IMR-90 (cell line): ENCODE measurements around the gene DOCK7. TPM values are rescaled to one million over a fixed set of nuclear protein-coding genes. Genes with fewer than 3 reads are reported as not detected.

ENCODE experiments used
- ATAC-seq: fragments of 200-7000 bp; cut with Tn5 transposase; 2 replicates; pipeline ENCODE4 v1.9.1; 2020; ENCODE audit warnings: low read depth, mild to moderate bottlenecking, moderate library complexity
- BruUV-seq: library from RNA; stranded (reverse); fragments of 400-500 nt; replicated peaks from 2 replicates; lab custom pipeline; 2021; lab: Mats Ljungman, UMichigan
- CTCF ChIA-PET: fragments of 300-600 bp; formaldehyde crosslinking; extraction: SDS; loops from one replicate; lab custom pipeline; 2021; ENCODE audit warnings: antibody characterized with exemption; lab: Yijun Ruan, JAX
- POLR2A ChIA-PET: fragments of 300-600 bp; sonication (Branson Sonifier 250); formaldehyde crosslinking; loops from one replicate; lab custom pipeline; 2022; ENCODE audit warnings: antibody characterized with exemption; ENCODE audit not compliant: unreplicated experiment; lab: Charles Lee
- DNase-seq: peaks from one replicate; pipeline ENCODE4 v3.0.0; 2013
- H2AFZ ChIP-seq: replicated peaks from 2 replicates; pipeline ENCODE3; 2013; ENCODE audit warnings: low read length, mild to moderate bottlenecking; ENCODE audit not compliant: poor library complexity
- H2AK5ac ChIP-seq: 2 replicates; pipeline ENCODE4 v1.6.1; 2013; ENCODE audit warnings: low read depth, low read length, inconsistent platforms
- H2AK9ac ChIP-seq: replicated peaks from 2 replicates; pipeline ENCODE3; 2013; ENCODE audit warnings: mild to moderate bottlenecking, low read depth, low read length, moderate library complexity; ENCODE audit not compliant: poor library complexity
- H2BK120ac ChIP-seq: 2 replicates; pipeline ENCODE4 v1.6.1; 2013; ENCODE audit warnings: low read depth, low read length, inconsistent platforms
- H2BK15ac ChIP-seq: 3 replicates; pipeline ENCODE4 v1.6.1; 2013; ENCODE audit warnings: low read depth, low read length, inconsistent platforms
- H2BK20ac ChIP-seq: 2 replicates; pipeline ENCODE4 v1.6.1; 2013; ENCODE audit warnings: low read depth, mild to moderate bottlenecking, inconsistent platforms, low read length, moderate library complexity
- H2BK5ac ChIP-seq: 2 replicates; pipeline ENCODE4 v1.6.1; 2013; ENCODE audit warnings: mild to moderate bottlenecking, low read depth, low read length, inconsistent platforms; ENCODE audit not compliant: poor library complexity, severe bottlenecking
- H3K14ac ChIP-seq: replicated peaks from 2 replicates; pipeline ENCODE4 v1.6.1; 2013; ENCODE audit warnings: low read depth, low read length, inconsistent platforms
- H3K18ac ChIP-seq: 2 replicates; pipeline ENCODE4 v1.6.1; 2013; ENCODE audit warnings: low read depth, low read length, control low read depth
- H3K23ac ChIP-seq: 2 replicates; pipeline ENCODE4 v1.6.1; 2013; ENCODE audit warnings: low read depth, low read length, inconsistent platforms
- H3K27ac ChIP-seq: 2 replicates; pipeline ENCODE4 v1.5.1; 2013; ENCODE audit warnings: mild to moderate bottlenecking, control low read depth, low read length; ENCODE audit not compliant: insufficient read depth
- H3K27me3 ChIP-seq: 2 replicates; pipeline ENCODE4 v1.6.1; 2013; ENCODE audit warnings: low read length; ENCODE audit not compliant: control insufficient read depth, insufficient read depth
- H3K36me3 ChIP-seq: 2 replicates; pipeline ENCODE4 v1.6.1; 2013; ENCODE audit warnings: low read length, mixed read lengths; ENCODE audit not compliant: control insufficient read depth, insufficient read depth
- H3K4ac ChIP-seq: 2 replicates; pipeline ENCODE4 v1.6.1; 2013; ENCODE audit warnings: low read depth, low read length, inconsistent platforms
- H3K4me1 ChIP-seq: 2 replicates; pipeline ENCODE4 v1.6.1; 2013; ENCODE audit warnings: low read length, mixed read lengths; ENCODE audit not compliant: control insufficient read depth, insufficient read depth
- H3K4me2 ChIP-seq: 2 replicates; pipeline ENCODE4 v1.6.1; 2013; ENCODE audit warnings: low read depth, mild to moderate bottlenecking, control low read depth, low read length, moderate library complexity
- H3K4me3 ChIP-seq: 2 replicates; pipeline ENCODE4 v1.5.1; 2013; ENCODE audit warnings: low read depth, mild to moderate bottlenecking, control low read depth, low read length, moderate library complexity; ENCODE audit not compliant: insufficient read depth
- H3K56ac ChIP-seq: 2 replicates; pipeline ENCODE4 v1.6.1; 2013; ENCODE audit warnings: low read length, inconsistent platforms; ENCODE audit not compliant: insufficient read depth; ENCODE audit errors: extremely low read depth
- H3K79me1 ChIP-seq, 2 experiments: 2 replicates each; pipeline ENCODE4 v1.6.1; 2013; ENCODE audit warnings: low read length in 2 of 2, inconsistent platforms in 1 of 2, low read depth in 1 of 2
- H3K9ac ChIP-seq: 2 replicates; pipeline ENCODE4 v1.6.1; 2013; ENCODE audit warnings: low read depth, low read length, control low read depth
- H3K9me1 ChIP-seq: 2 replicates; pipeline ENCODE4 v1.6.1; 2013; ENCODE audit warnings: low read length, inconsistent platforms; ENCODE audit not compliant: insufficient read depth
- H3K9me3 ChIP-seq: 2 replicates; pipeline ENCODE4 v1.6.1; 2013; ENCODE audit warnings: low read length; ENCODE audit not compliant: control insufficient read depth, insufficient read depth
- H4K20me1 ChIP-seq: 2 replicates; pipeline ENCODE4 v1.6.1; 2013; ENCODE audit warnings: low read length, inconsistent platforms; ENCODE audit not compliant: insufficient read depth
- H4K5ac ChIP-seq: 2 replicates; pipeline ENCODE4 v1.6.1; 2013; ENCODE audit warnings: mild to moderate bottlenecking, low read depth, low read length, control low read depth
- H4K8ac ChIP-seq, 2 experiments: 2 replicates each; pipeline ENCODE4 v1.6.1; 2013; ENCODE audit warnings: low read depth in 2 of 2, low read length in 2 of 2, control low read depth in 1 of 2, inconsistent platforms in 1 of 2
- H4K91ac ChIP-seq: 2 replicates; pipeline ENCODE4 v1.6.1; 2013; ENCODE audit warnings: low read depth, low read length, inconsistent platforms; ENCODE audit not compliant: insufficient read depth
- BHLHE40 ChIP-seq: fragments of 150-350 bp; IDR thresholded peaks from 2 replicates; pipeline ENCODE4 v1.6.1; 2016; ENCODE audit warnings: mild to moderate bottlenecking, low read depth, low read length
- CEBPB ChIP-seq: IDR thresholded peaks from 2 replicates; pipeline ENCODE4 v1.6.1; 2012; ENCODE audit warnings: low read depth, low read length, improper control_type of control experiment
- CHD1 ChIP-seq: IDR thresholded peaks from 2 replicates; pipeline ENCODE4 v1.6.1; 2012; ENCODE audit warnings: low read depth, low read length, improper control_type of control experiment
- MAFK ChIP-seq: IDR thresholded peaks from 2 replicates; pipeline ENCODE4 v1.6.1; 2012; ENCODE audit warnings: low read depth, low read length, improper control_type of control experiment
- MAZ ChIP-seq: IDR thresholded peaks from 2 replicates; pipeline ENCODE4 v1.6.1; 2012; ENCODE audit warnings: low read depth, mild to moderate bottlenecking, low read length, improper control_type of control experiment, moderate library complexity, borderline replicate concordance
- MXI1 ChIP-seq: IDR thresholded peaks from 2 replicates; pipeline ENCODE4 v1.6.1; 2012; ENCODE audit warnings: low read depth, mild to moderate bottlenecking, low read length, moderate library complexity, borderline replicate concordance
- POLR2A ChIP-seq: IDR thresholded peaks from 2 replicates; pipeline ENCODE4 v1.6.1; 2012; ENCODE audit warnings: mild to moderate bottlenecking, low read depth, low read length
- RAD21 ChIP-seq: IDR thresholded peaks from 2 replicates; pipeline ENCODE4 v1.6.1; 2012; ENCODE audit warnings: low read length, improper control_type of control experiment
- RCOR1 ChIP-seq: IDR thresholded peaks from 2 replicates; pipeline ENCODE4 v1.6.1; 2012; ENCODE audit warnings: mild to moderate bottlenecking, low read length, improper control_type of control experiment; ENCODE audit not compliant: insufficient replicate concordance
- RFX5 ChIP-seq: IDR thresholded peaks from 2 replicates; pipeline ENCODE4 v1.8.0; 2012; ENCODE audit warnings: low read depth, mild to moderate bottlenecking, low read length, moderate library complexity
- WGBS, 2 experiments: methylation state at CpG; one replicate each; pipeline versions ENCODE4 v1.1.5 to v1.1.7; 2013; ENCODE audit warnings: missing lambda C conversion rate in 2 of 2; ENCODE audit not compliant: insufficient read length in 1 of 2; ENCODE audit errors: extremely low coverage in 2 of 2; 5-methylcytosine and 5-hydroxymethylcytosine counted together
- dilution Hi-C: fragments of 300-500 bp; cut with HindIII; formaldehyde crosslinking; loops from one replicate; pipeline ENCODE4 v1.14.3; 2018; ENCODE audit warnings: low sequenced_read_pairs; ENCODE audit not compliant: unreplicated experiment
- in situ Hi-C: fragments of 300-500 bp; cut with MboI; formaldehyde crosslinking; loops from 3 replicates; pipeline ENCODE4 v1.14.3; 2019; ENCODE audit warnings: low sequenced_read_pairs, inconsistent platforms, mixed read lengths
- intact Hi-C: fragments of 100-400 bp; cut with micrococcal nuclease; formaldehyde crosslinking; loops from 2 replicates; pipeline ENCODE4 v1.10.0; 2022
- polyA plus RNA-seq, 3 experiments: library from polyadenylated mRNA; depleted of rRNA; stranded (reverse); fragments of >200 nt; gene quantifications; 2 replicates each; pipeline ENCODE4 v1.2.3, GENCODE V29; 2012; ENCODE audit warnings: low replicate concordance in 1 of 3
- total RNA-seq: library from RNA; depleted of rRNA; stranded (reverse); fragments of >200 nt; gene quantifications from 2 replicates; pipeline ENCODE4 v1.2.3, GENCODE V29; 2012
- TF ChIP-seq, protein P1 (sequence below): fragments of 150-350 bp; IDR thresholded peaks from 2 replicates; pipeline ENCODE4 v1.6.1; 2017; ENCODE audit warnings: mild to moderate bottlenecking, antibody characterized with exemption, low read length, low read depth

The DOCK7 gene
- total and polyA plus RNA-seq, 2 of the 4 experiments (the other 2 are of a cell fraction): 38.0 to 97.7 TPM

DNA sequence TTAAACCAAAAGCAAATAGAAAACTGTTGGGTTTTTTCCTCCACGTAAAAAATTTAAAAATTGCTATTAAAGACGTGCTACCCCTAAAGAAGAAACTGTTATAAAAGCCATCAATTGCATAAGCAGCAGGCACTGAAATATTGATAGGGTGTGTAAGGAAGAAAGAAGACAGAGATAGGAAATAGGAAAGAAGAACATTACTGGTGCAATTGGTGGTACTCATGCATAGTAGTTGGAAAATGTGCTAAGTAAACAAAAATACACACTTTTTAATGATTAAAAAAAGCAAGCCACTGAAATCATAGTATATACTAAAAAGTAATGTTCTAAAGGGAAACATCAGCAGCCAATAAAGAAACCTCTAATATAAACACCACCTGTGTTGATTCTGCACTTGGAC, 143.6 kb downstream of the DOCK7 start:
- WGBS, 2 experiments: no CpG with 5 or more reads among the region's 2 CpGs
- no peaks in the 10 kb centered on the region for H4K20me1 ChIP-seq

More for the DNA sequence above, 143.6 kb downstream of the DOCK7 start:
- Histone ChIP-seq H4K5ac (no peak overlapping the region), H3K4me3 (no peak overlapping the region), H2AK5ac (no peak overlapping the region), H3K18ac (no peak overlapping the region), H2BK15ac (no peak overlapping the region), H4K91ac (no peak overlapping the region), H3K4me1 (peaks cover 1% of the 10 kb centered on the region; the same call in 1 of the 2 replicates), H3K9me1 (no peaks in the 10 kb centered on the region), H3K27me3 (no peaks in the 10 kb centered on the region), H3K9me3 (no peaks in the 10 kb centered on the region), H2BK120ac (no peak overlapping the region), H2BK20ac (no peak overlapping the region), H3K36me3 (peaks cover 3% of the 10 kb centered on the region), H3K56ac (no peak overlapping the region), H3K79me1 (no peaks in the 10 kb centered on the region; a peak in 1 of 4 replicates), H3K23ac (no peak overlapping the region), H2AK9ac (no peak overlapping the region), H2AFZ (no peak overlapping the region), H3K4me2 (no peak overlapping the region), H3K4ac (no peak overlapping the region), H4K8ac (no peak overlapping the region), H3K27ac (no peak overlapping the region), H3K9ac (no peak overlapping the region), H2BK5ac (no peak overlapping the region), H3K14ac (no peak overlapping the region)
- no peak for ATAC-seq
- intact Hi-C loops: no loop called here
- in situ Hi-C loops: no loop called here
- dilution Hi-C loops: no loop called here
- POLR2A ChIA-PET: no interaction called here
- DNase-seq: no peak
- no peak for TF ChIP-seq BHLHE40
- no peak for TF ChIP-seq POLR2A
- no peak for TF ChIP-seq RCOR1
- no peak for TF ChIP-seq CEBPB
- no peak for TF ChIP-seq MAZ
- no peak for TF ChIP-seq RFX5
- TF ChIP-seq MAFK: no peak
- TF ChIP-seq, protein P1, sequence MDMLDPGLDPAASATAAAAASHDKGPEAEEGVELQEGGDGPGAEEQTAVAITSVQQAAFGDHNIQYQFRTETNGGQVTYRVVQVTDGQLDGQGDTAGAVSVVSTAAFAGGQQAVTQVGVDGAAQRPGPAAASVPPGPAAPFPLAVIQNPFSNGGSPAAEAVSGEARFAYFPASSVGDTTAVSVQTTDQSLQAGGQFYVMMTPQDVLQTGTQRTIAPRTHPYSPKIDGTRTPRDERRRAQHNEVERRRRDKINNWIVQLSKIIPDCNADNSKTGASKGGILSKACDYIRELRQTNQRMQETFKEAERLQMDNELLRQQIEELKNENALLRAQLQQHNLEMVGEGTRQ: no peak
- TF ChIP-seq RAD21: no peak
- no peak for TF ChIP-seq MXI1
- no peak for TF ChIP-seq CHD1
- CTCF ChIA-PET: no interaction called here
- BruUV-seq: no TSS peak
